Astrocyte (in vitro differentiated cells and primary cell): Measurements from ENCODE around the gene BCL2L1.

Experiments
- CTCF ChIP-seq: IDR thresholded peaks from 2 replicates; pipeline ENCODE4 v1.5.1; 2011; ENCODE audit warnings: low read depth, mild to moderate bottlenecking, inconsistent platforms, low read length, moderate library complexity; ENCODE audit not compliant: insufficient read depth
- EZH2 ChIP-seq: IDR thresholded peaks from 2 replicates; pipeline ENCODE4 v1.6.1; 2012; ENCODE audit warnings: mild to moderate bottlenecking, low read length, inconsistent platforms; ENCODE audit not compliant: insufficient read depth

GRCh38 chr20:31643522-31643921 lies 79.1 kb downstream of the BCL2L1 start:
- TF ChIP-seq CTCF (no peak), EZH2 (no peak)
